Effector CD8-positive, alpha-beta T cell (primary cell): ENCODE measurements around the gene ITGA6.

Experiments
- DNase-seq: peaks from one replicate; lab custom pipeline; 2025; lab: John Stamatoyannopoulos, UW

ITGA6 gene

DNA sequence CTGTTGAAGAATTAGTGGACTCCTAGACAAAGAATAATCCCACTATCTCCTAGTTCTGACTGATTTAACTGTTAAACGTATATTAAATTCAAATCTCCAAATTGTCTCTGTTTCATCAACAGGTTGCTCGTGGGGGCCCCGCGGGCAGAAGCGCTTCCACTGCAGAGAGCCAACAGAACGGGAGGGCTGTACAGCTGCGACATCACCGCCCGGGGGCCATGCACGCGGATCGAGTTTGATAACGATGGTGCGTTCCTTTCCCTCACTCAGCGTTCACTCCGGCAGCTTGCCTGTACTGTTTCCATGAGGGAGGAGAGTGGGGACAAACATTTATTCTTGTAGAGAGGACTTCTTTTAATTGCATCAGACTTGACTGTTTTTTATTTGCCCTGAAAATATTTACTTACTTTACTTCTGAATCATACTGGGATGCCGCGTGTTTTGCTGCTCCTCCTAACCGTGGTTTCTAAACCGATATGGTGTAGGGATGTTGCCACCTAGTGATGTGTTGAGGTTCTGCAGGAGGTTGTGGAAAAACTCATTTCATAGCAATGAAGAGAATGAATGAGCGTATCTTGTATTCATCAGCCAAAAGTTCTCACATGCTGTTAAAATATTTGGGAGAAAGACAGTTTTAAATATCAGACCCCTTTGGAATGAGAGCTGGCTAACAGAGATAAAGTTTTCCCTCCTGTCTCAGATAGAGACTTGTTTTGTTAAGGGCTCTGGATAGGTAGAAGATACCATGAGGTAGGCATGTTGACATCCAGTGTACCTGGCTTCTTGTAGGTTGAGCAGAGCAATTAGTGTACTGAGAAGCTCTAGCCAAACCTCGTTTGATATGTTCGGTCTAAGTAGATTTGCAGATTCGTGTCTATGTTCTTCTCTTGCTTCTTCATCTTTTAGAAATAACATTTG is 38.3 kb downstream of the ITGA6 start:
- DNase-seq, result peak; percentile 51

- no peak for DNase-seq
These were observed 40.0 kb downstream of the ITGA6 start for GRCh38 chr2:172467382-172467781.

DNA sequence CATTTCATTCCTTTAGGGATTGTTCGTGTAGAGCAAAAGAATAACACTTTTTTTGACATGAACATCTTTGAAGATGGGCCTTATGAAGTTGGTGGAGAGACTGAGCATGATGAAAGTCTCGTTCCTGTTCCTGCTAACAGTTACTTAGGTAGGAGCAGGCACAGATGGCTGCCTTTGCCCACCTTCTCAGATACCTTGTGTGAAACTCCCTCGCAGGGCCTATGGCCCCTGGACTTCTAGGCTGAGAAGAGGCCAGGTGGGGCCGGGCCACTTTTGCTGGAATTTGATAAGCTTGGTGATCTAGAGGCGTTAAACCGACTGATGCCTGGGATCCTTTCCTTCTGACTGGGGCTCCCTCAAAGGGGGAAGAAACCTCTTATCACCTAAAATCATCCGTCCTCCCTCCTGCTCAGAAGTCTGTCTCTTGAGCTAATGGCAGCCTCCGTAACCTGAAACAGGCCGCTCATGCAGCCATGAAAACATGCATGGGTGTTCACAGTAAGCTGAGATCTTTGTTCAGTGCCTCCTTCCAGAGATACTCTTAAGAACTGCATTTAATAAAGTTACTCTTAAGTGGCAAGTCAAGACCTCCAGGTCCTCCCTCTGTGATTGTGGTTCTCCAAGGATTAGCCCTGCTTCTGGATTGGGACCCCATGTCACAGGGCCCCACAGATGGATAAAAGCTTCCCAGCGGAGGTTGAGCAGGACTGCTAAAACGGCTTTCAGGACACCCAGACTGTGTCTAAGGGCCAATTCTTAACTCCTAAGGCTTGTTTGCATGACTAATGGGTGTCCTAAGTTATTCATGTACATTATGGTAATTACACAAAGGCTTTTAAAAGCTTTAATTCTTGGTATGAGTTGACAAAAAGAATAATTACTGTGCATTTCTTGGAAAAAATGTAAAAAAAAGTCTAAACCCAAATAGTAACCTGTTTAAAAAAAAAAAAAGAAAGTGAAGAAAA is 43.9 kb downstream of the ITGA6 start:
- DNase-seq, result no peak

DNA sequence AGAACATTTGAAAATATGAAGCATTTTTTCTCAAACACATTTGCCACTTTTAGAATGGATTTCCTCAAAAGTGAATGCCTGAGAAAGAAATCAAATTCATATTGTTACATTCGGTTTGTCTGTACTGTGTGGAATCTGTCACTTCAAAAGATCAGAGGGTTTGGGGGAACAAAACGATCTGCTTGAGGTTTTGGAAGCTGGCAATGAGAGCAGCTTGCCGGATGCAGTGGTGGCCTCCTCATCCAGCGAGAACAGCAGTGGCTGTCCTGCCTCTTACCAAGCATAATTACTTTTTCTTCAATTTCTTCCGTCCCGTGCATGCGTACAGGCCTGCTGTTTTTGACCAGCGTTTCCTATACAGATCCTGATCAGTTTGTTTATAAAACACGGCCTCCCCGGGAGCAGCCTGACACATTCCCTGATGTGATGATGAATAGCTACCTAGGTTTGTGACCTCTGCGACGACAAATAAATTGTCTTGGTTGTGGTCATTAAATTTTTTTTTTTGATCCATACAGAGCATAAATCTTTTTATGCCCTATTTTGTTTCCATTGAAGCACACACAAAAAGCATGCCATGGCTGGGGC is 45.2 kb downstream of the ITGA6 start:
- DNase-seq, result no peak

DNA sequence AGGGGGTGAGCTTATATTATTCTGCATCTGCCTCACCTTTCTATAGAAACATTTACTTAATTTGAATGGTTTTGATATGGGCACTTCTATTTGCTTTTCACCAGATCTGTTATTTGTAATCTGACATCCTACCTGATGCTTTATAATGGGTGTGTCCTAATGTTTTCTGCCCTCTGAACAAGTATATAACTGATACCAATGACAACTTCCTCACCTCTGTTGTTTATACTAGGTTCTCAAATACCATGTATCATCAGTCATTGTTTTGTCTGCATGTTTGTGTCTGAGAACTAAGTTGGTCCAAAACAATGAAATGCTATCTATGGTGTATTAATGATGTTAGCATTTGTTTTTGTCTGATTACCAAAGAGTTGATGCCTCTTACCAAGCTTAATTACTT is 45.8 kb downstream of the ITGA6 start:
- no peak for DNase-seq

GRCh38 chr2:172478353-172478752 is 51.0 kb downstream of the ITGA6 start:
- no peak for DNase-seq

DNA sequence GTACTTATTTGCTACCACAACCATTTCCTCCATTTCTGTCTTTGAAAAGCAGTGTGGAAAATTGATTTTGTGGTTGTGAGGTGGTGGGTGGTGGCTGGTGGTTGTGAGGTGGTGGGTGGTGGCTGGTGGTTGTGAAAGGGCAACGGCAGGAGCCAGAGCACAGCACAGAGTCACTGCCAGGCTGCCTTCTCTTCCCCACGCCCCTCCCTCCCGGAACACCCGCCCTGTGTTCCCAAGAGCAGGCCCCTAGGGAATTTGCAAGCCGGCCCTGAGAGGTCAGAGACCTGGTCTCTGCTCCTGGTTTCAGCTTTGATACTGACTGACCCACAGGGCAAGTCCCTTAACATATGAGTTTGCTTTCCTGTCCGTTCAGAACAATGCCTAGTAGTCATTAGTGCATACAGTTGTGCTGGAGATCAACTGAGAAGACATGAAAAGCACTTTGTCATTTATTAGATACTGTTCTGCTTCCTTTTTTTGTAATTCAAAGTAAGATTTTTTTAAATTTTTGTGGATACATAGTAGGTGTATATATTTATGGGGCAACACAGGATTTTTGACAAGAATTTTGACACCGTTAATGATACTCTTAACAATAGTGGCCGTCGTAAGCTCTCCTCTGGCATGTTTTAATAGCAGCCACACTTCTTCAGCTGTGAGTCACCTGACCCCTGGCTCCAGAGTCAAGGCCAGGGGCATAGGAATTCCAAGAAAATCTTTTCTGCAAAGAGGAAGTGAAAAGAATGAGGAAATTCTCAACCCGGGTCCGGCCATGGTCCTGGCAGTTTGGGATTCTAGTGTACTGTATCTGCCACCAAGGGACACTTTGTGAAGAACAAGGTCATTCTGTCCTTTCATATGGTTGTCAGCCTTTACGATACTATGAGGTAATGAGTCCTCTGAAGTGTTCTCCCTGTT is 53.2 kb downstream of the ITGA6 start:
- DNase-seq, result no peak

GRCh38 chr2:172481507-172482262 is 54.3 kb downstream of the ITGA6 start:
- DNase-seq, result no peak

GRCh38 chr2:172484253-172484652 is 56.9 kb downstream of the ITGA6 start:
- DNase-seq, result no peak

- DNase-seq, result no peak
These were observed 57.3 kb downstream of the ITGA6 start for GRCh38 chr2:172484706-172485105.

DNA sequence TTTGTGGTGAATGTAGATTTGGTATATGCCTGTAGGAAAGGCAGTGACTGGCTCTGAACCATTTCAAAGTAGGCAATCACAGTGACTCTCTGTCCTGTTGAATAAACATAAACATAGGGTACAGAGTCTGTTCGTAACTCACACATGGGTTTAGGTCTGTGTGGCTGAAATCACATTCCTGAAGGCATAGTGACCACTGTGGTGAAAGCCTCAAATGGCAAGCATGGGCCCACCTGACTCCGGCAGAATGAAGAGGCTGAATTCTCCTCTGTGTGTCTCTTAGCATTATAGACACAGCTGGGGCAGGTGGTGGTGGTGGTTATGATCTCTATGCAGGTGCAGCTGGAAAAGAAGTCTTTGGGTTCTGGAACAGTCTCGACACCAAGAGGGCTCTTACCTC is 61.2 kb downstream of the ITGA6 start:
- DNase-seq, result no peak

GRCh38 chr2:172489681-172490080 is 62.3 kb downstream of the ITGA6 start:
- no peak for DNase-seq

DNA sequence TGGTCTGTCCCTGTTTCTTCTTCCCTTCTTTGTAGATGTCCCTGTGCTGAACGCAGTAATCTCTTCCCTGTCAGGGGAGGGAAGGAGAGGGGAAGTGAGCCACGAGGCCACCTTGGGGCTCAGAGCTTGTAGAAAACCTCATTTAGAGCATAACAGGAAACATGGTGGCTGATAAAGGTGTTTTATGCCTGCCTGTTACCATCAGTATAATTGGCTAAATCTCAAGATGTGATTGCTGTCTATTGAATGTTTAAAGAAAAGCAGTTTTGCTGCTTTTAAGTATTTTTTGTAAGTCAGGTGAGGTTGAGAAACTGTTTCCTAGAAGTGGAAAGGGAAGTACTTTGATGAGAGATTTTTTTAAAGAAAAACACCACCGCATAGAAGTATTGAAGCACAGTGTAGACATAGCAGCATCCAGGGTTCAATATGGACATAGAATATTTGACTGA is 68.8 kb downstream of the ITGA6 start:
- no peak for DNase-seq

DNA sequence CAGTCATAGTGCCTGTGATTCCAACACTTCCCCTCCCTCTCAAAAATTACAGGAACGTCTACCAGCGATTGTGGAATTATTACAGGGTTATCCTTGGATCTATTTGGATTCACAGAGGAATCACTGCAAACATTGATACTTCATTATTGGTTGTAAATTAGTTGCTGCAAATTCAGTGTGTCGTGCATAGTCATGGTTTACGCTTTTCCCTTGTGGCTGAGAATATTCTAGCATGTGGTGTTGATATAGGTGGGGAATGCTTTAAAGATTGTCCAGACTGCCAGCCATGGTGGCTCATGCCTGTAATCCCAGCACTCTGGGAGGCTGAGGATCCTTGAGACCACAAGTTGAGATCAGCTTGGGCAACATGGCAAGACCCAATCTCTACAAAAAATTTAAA is 79.8 kb downstream of the ITGA6 start:
- DNase-seq, result no peak

GRCh38 chr2:172510088-172510487 is 82.7 kb downstream of the ITGA6 start:
- no peak for DNase-seq

GRCh38 chr2:172510548-172510947 is 83.2 kb downstream of the ITGA6 start:
- DNase-seq, result no peak

GRCh38 chr2:172512810-172513523 is 85.6 kb downstream of the ITGA6 start:
- DNase-seq, result no peak

DNA sequence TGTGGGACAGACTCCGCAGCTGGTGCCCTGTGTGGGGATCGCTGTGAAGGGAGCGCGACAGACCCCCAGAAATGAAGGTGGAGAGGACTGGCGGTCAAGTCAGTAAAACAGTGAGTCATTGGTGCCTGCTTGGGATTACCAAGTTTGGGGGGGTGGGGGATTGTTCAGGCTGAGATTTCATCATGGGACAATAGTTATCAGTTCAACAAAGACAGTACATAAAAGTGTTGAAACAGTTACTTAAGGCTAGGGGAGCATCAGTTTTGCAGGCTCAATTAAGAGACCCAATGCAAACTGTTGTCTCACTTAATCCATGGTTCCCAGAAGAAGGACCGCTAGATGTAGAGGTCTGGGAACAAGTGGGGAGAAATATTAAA is 86.1 kb downstream of the ITGA6 start:
- DNase-seq, result no peak

- DNase-seq, result no peak
These were observed 86.7 kb downstream of the ITGA6 start for GRCh38 chr2:172513935-172514586.
